Parathyroid adenoma (tissue), 2 donors: ENCODE measurements around the gene TMEM108.

ENCODE experiments used
- H2AFZ ChIP-seq: fragments of 300-600 bp; sonication (generic); one replicate; pipeline ENCODE4 v1.7.0; 2017; ENCODE audit warnings: antibody characterized with exemption, mild to moderate bottlenecking
- H3K27ac ChIP-seq: fragments of 300-600 bp; sonication (generic); one replicate; pipeline ENCODE4 v1.7.0; 2017
- H3K27me3 ChIP-seq: fragments of 300-600 bp; sonication (generic); one replicate; pipeline ENCODE4 v1.7.0; 2017; ENCODE audit warnings: low read length; ENCODE audit not compliant: control insufficient read depth, insufficient read depth
- H3K36me3 ChIP-seq: fragments of 300-600 bp; sonication (generic); one replicate; pipeline ENCODE4 v1.7.0; 2017; ENCODE audit warnings: low read length; ENCODE audit not compliant: control insufficient read depth, insufficient read depth
- H3K4me1 ChIP-seq: fragments of 300-600 bp; sonication (generic); one replicate; pipeline ENCODE4 v1.7.0; 2017; ENCODE audit warnings: control low read depth
- H3K4me2 ChIP-seq: fragments of 300-600 bp; sonication (generic); one replicate; pipeline ENCODE4 v1.7.0; 2017; ENCODE audit warnings: low read length
- H3K4me3 ChIP-seq: fragments of 300-600 bp; sonication (generic); one replicate; pipeline ENCODE4 v1.7.0; 2017; ENCODE audit warnings: low read depth, low read length
- H3K79me2 ChIP-seq: fragments of 300-600 bp; sonication (generic); one replicate; pipeline ENCODE4 v1.7.0; 2017; ENCODE audit warnings: control low read depth
- H3K9ac ChIP-seq: fragments of 300-600 bp; sonication (generic); one replicate; pipeline ENCODE4 v1.7.0; 2017; ENCODE audit warnings: mild to moderate bottlenecking
- H3K9me3 ChIP-seq: fragments of 300-600 bp; sonication (generic); one replicate; pipeline ENCODE4 v1.7.0; 2017; ENCODE audit warnings: low read length; ENCODE audit not compliant: control insufficient read depth
- CTCF ChIP-seq: fragments of 300-600 bp; sonication (generic); IDR thresholded peaks from one replicate; pipeline ENCODE4 v1.7.0; 2017; ENCODE audit warnings: antibody characterized with exemption, mild to moderate bottlenecking
- donor health status: primary hyperparathyroidism.

TMEM108 gene

GRCh38 chr3:133181392-133182150 is 143.4 kb downstream of the TMEM108 start:
- Histone ChIP-seq H3K79me2 (no peaks in the 10 kb centered on the region), H3K9ac (no peak overlapping the region), H3K4me2 (no peak overlapping the region), H3K9me3 (no peaks in the 10 kb centered on the region), H3K36me3 (no peaks in the 10 kb centered on the region), H3K4me1 (no peaks in the 10 kb centered on the region), H3K27ac (no peak overlapping the region), H3K27me3 (no peaks in the 10 kb centered on the region), H3K4me3 (no peak overlapping the region), H2AFZ (no peak overlapping the region)
- no peak for TF ChIP-seq CTCF

GRCh38 chr3:133187870-133188379 is 149.7 kb downstream of the TMEM108 start:
- no peaks in the 10 kb centered on the region for H3K36me3 ChIP-seq
- H3K79me2 ChIP-seq, result no peaks in the 10 kb centered on the region
- no peak for TF ChIP-seq CTCF
- no peak overlapping the region for H3K4me3 ChIP-seq
- no peaks in the 10 kb centered on the region for H3K9me3 ChIP-seq
- no peak overlapping the region for H2AFZ ChIP-seq
- no peak overlapping the region for H3K4me2 ChIP-seq
- H3K27ac ChIP-seq, result no peak overlapping the region
- H3K27me3 ChIP-seq, result no peaks in the 10 kb centered on the region
- no peak overlapping the region for H3K9ac ChIP-seq
- H3K4me1 ChIP-seq, result no peaks in the 10 kb centered on the region

DNA sequence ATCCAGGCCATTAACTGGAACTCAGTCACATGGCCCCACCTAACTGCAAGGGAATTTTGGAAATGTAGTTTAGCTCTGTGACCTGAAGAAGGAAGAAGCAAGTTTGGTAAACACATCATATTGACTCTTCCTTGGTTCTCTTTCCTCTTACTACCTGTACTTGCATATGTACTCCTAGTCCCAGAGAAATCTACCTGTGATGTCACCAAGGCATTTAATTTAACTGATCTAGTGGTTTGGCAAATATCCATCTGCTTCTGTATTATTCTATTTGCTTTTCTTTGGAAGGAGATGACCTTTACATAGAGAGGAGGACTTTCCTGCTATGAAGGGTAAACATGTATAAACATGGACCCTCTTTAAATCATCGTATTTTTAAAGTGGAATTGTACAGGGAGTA is 150.8 kb downstream of the TMEM108 start:
- H3K4me1 ChIP-seq, result no peaks in the 10 kb centered on the region
- no peaks in the 10 kb centered on the region for H3K36me3 ChIP-seq
- H3K4me2 ChIP-seq, result no peak overlapping the region
- no peak for TF ChIP-seq CTCF
- H3K9me3 ChIP-seq, result no peaks in the 10 kb centered on the region
- H3K27me3 ChIP-seq, result no peaks in the 10 kb centered on the region
- no peak overlapping the region for H3K27ac ChIP-seq
- H2AFZ ChIP-seq, result no peak overlapping the region
- H3K4me3 ChIP-seq, result no peak overlapping the region
- H3K79me2 ChIP-seq, result no peaks in the 10 kb centered on the region
- no peak overlapping the region for H3K9ac ChIP-seq

DNA sequence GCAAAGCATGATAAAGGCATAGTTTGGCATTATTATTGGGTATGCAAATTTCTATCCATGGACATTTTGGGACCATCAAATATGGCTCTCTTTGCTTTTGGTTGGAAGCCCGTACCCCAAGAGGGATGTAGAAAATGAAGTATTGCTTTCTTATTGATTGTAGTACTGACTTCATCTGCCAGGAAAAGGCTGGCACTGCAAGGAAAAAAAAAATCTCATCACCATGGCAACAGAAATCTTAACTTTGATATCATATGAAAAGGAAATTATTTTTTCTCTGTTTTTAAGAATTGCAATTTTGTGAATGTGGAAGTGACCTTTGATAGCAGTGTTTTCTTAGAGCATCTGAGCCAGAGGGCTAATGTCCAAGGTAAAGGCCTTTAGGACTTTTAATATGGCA is 151.7 kb downstream of the TMEM108 start:
- no peak overlapping the region for H3K4me2 ChIP-seq
- no peak overlapping the region for H2AFZ ChIP-seq
- H3K27ac ChIP-seq, result no peak overlapping the region
- H3K27me3 ChIP-seq, result no peaks in the 10 kb centered on the region
- no peak for TF ChIP-seq CTCF
- H3K79me2 ChIP-seq, result no peaks in the 10 kb centered on the region
- no peak overlapping the region for H3K9ac ChIP-seq
- H3K4me3 ChIP-seq, result no peak overlapping the region
- no peaks in the 10 kb centered on the region for H3K4me1 ChIP-seq
- H3K36me3 ChIP-seq, result no peaks in the 10 kb centered on the region
- H3K9me3 ChIP-seq, result no peaks in the 10 kb centered on the region

DNA sequence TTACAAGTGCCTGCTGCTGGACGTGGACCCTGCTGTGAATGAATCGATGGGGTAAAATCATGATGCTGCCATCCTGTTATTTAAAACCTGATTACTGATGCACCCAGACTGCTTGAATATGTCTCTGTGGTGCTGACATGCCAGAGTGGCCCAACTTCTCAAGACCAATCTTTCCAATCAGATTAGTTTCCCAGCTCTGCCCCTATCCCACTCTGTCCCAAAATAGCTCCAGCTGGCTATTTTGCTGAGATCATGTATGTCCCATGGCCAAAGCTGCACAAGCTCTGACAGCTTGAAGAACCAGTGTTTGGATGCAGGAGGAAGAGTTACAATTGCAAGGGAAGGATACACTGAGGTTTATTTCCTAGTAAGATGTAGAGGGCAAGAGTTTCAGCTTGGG is 153.6 kb downstream of the TMEM108 start:
- H3K9me3 ChIP-seq, result no peaks in the 10 kb centered on the region
- no peaks in the 10 kb centered on the region for H3K4me1 ChIP-seq
- no peaks in the 10 kb centered on the region for H3K27me3 ChIP-seq
- H3K4me2 ChIP-seq, result no peak overlapping the region
- no peaks in the 10 kb centered on the region for H3K79me2 ChIP-seq
- no peak overlapping the region for H3K27ac ChIP-seq
- H3K36me3 ChIP-seq, result no peaks in the 10 kb centered on the region
- no peak overlapping the region for H3K4me3 ChIP-seq
- no peak for TF ChIP-seq CTCF
- H3K9ac ChIP-seq, result no peak overlapping the region
- no peak overlapping the region for H2AFZ ChIP-seq
